GM21360 (cell line): Measurements from ENCODE around the gene HDAC1.

Experiments
- ATAC-seq: cut with Tn5 transposase; IDR thresholded peaks from one replicate; pipeline ENCODE4 v1.9.1; 2021; ENCODE audit warnings: mild to moderate bottlenecking, moderate library complexity; ENCODE audit not compliant: unreplicated experiment

HDAC1 gene

DNA sequence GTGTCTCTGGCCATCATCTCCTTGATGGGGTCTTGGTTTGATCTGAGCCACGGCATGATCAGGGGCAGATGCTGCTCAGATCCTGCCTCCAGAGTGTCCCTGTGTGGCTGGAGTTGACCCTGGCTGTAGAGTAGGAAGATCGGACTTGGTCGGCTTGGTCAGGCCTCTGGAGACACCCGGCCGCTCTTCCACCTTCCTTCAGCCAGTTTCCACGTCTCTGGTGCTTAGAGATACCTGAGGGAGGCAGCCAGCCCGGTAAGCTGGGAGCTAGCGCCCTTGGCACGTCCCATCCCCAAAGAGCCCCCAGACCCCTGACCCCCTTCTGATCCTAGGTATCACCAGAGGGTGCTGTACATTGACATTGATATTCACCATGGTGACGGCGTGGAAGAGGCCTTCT, 35.3 kb downstream of the HDAC1 start:
- ATAC-seq = no peak

DNA sequence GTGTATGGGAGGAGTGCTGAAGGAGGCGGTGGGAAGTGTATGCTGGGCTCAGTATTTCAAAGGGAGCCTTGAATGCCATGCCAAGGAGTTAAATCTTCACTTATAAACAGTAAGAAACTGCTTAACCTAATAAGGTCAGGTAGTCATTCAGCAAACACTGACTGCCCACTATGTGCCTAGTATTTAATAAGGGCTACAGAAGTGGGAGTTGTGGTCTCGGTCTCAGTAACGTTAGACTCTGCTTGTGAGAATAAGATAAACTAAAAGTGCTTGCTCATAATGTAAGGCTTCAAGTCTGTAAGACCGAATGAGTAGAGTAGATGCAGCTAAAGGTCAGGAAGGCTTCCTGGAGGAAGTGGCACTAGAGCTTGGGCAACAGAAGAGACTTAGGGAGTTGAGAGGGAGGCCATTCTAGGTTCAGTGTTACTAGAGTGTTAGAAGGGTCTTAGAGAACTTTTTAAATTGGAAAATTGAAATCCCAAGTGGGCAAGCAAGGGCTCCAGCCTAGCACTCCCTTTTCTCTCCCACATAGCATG, 38.1 kb downstream of the HDAC1 start:
- ATAC-seq = no peak

DNA sequence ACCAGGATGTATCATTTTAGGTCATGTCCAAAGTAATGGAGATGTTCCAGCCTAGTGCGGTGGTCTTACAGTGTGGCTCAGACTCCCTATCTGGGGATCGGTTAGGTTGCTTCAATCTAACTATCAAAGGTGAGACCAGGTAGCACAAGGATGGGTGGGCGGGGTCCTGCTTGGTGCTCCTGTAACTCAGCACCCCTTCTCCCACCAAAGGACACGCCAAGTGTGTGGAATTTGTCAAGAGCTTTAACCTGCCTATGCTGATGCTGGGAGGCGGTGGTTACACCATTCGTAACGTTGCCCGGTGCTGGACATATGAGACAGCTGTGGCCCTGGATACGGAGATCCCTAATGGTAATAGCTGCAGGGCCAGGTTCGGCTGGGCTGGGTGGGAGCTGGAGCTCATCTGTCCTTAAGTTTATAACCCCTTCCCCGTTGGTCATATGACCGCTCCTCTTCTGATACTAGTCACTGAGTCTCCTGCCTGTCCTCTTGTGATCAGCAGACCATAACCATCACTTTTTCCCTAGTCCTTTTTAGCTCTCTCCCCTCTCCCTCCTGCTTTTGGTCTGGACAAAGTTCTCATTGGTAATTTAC, 38.8 kb downstream of the HDAC1 start:
- ATAC-seq = no peak

- no peak for ATAC-seq
Observed at GRCh38 chr1:32331549-32331948, 39.7 kb downstream of the HDAC1 start.

DNA sequence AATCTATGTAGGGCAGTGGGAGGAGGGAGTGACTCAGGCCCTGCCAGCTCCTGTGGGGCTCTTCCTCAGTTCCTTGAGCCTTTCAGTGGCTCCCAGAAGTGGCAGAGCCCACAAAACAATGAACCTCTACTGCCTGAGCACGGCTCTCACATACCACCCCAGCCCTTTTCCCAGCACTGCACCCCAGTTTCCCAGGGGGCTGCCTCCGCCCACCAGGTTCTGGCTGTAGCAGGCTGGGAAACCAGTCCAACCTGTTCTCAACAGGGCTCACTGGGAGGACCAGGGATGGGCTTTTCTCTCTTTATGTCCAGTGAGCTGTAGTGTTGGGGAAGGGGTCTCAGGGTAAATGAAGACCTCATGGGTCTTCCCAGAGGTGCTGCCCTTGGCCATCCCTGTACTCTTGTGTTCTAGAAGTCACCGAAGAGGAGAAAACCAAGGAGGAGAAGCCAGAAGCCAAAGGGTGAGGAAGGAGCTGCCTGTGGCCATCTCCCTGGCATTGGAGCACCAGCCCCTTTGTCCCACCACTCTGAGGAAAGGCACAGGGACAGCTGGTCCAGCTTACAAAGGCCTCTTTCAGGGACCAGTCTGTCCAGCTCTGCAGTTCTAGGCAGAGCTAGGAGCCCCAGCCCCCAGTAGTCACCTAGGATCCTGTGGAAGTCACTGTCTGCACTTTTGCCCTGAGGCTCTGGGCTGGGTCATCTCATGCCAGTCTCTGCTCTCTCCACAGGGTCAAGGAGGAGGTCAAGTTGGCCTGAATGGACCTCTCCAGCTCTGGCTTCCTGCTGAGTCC, 40.6 kb downstream of the HDAC1 start:
- ATAC-seq = no peak

DNA sequence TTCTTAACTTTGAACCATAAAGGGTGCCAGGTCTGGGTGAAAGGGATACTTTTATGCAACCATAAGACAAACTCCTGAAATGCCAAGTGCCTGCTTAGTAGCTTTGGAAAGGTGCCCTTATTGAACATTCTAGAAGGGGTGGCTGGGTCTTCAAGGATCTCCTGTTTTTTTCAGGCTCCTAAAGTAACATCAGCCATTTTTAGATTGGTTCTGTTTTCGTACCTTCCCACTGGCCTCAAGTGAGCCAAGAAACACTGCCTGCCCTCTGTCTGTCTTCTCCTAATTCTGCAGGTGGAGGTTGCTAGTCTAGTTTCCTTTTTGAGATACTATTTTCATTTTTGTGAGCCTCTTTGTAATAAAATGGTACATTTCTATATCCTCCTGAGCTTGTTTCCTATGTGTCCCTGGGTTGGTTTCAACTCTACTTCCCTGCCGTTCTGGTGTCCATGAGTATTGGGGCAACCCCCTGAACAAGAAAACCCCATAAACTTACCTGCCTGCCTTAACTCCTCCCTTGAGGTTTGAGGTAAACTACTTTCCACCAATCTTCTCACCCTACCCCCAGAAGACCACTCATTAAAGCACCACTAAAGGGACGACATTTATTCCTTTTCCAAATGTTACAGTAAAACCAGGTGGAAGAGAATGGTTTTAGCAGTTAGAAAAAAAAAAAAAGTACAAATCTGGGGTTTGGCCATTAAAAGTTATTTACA, 41.5 kb downstream of the HDAC1 start:
- no peak for ATAC-seq

DNA sequence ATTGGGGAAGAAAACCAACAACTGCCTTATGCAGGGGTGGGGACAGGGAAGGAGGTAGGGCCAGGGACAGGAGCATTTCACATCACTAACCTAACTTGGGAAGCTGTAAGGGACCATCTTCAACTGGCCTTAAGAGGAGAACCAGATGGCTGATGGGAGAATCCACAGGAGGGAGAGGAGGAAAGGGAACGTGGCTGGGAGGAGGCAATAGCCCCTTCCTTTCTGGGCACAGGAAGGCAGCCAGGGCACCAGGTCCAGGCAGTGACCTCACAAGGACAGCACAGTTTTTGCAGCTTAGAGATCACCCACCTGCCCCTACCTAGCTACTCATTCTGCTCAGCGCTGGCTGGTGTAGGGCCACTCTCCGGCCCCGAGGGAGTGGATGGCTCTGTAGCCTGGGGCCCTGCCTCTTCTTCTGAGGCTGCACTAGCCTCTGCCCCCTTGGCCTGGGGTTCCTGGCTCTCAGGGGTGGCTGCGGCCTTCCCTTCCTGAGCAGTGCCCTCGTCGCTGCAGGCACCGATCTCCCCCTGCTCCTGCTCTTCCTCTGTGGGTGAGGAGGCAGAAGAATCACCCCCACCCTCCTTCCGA, 42.5 kb downstream of the HDAC1 start:
- no peak for ATAC-seq

DNA sequence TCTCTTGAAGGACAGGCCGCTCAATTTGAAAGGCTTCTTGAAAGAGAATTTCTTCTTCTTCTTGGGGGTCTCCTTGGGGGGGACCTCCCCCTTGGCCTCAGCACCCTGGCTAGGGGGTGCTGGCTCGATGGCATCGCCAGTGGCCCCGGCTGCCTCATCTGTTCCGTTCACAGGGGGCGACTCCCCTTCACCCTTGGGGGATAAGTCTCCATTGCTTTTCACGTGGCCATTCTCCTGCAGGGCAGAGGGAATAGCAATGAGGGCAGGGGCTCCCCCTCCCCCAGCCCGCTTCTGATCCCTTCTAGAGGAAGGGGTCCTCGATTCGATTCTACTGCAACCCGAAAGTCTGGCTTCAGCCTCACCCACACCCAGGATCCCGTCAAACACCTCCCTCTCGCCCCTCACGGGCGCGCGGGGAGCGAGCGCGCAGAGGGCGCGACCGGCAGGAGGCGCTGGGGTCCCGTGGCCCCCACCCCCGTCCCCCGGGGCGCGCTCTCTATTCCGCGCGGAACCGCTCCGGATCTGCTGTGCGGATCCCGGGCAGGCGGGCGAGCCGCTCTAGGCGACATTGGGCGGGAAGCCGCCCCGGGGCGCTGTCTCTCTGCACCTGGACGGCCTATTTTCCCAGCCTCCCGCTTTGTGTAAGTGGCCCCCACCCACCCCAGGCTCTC, 43.1 kb downstream of the HDAC1 start:
- peak; percentile 22 for ATAC-seq

GRCh38 chr1:32335535-32335789, 43.6 kb downstream of the HDAC1 start:
- peak; percentile 2 for ATAC-seq

GRCh38 chr1:32335790-32336590, 44.1 kb downstream of the HDAC1 start, which contains the start of gene MARCKSL1:
MARCKSL1 (minus strand) TSS chr1:32336233; CDS start chr1:32336033, 200 bp downstream.
- peak; percentile 37 for ATAC-seq

GRCh38 chr1:32336591-32336932, 44.7 kb downstream of the HDAC1 start:
- ATAC-seq = no peak

DNA sequence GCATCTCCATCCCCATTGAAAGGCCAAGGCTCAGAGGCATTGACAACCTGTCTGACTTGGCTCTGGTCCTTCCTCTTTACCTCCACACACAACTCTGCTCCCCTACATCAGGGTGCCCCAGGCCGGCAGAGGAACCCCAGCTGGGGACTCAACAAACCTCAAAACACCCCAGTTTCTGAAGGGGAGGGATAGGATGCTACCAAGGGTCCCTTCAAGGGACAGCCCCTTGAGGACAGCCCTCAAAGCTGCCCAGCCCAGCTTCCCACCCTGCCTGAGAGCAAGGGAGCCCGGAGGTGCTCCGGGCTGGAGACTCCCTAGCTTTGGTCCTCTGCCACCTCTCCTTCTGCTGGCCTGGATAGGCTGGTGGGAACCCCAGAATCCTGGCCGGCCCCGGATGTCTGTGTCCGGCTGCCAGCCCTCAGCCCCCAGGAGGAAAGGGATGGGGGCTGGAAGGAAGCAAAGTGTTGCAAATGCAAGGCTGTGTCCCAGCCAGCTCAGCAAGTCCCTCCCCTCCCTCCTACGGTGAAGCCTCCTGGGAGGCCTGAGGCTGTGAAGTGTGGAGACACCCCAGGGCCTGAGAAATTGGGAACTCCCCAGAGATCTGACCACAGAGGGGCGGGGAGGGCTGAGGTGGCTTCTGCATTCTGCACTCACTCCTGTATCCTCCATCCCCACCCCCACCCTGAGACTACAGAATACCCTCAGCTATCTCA, 45.2 kb downstream of the HDAC1 start:
- ATAC-seq = no peak

DNA sequence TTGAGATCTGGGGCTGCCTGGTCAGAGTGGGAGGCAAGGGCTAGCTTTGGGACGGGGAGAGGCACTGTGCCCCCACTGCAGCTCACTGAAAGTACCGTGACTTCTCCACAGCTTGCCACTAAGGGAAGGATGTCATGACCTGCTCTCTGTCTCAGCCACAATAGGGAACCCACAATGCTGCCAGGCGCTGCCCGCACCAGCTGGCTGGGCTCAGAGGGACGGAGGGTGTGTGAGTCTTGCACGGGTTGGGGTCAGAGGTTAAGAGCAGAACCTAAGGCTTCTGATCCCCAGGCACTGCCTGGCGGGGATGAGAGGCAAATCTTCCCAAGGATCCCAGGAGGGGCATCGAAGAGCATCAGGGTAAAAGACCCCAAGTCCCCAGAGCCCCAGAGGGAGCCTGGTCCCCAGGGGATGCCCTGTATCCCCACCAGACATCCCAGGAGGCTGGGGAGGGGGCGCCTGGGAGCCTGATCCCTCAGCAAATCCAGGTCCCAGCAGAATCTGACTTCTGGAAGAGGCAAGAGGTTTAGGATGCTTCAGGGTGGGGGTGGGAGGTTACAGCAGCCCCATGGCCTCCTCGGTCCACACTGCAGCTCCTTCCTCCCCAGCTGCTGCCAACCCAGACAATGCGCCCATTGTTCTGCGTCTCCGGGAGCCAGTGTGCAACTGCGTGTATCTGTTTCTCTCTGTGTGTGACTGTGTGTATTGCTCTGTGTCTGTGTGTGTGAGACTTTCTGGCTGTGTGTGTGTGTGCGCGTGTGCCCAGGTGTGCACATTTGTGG, 46.2 kb downstream of the HDAC1 start:
- no peak for ATAC-seq

DNA sequence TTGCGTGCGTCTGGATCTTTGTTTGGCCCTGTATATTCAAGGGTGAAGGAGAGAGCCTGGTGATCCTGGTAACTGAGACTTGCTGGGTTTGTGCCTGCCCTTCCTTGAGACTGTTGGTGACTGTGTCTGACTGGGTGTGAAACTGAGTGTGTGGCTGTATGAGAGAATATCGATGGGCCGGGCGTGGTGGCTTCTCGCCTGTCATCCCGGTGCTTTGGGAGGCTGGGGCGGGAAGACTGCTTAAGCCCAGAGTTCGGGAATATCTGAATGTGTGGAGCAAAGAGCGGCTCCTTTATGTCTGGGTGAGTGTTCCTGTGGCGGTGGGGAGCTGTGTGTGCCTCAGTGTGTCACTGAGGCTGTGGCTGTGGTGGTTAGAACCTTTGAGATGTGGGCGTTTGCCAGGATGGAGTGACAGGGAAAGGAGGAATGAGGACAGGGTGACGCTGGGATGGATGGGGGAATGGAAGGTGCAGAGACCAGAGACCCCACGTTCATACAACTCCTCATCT, 46.8 kb downstream of the HDAC1 start:
- no peak for ATAC-seq

GRCh38 chr1:32339363-32339978, 47.6 kb downstream of the HDAC1 start:
- no peak for ATAC-seq

- ATAC-seq = no peak
Observed at GRCh38 chr1:32341186-32341757, 49.4 kb downstream of the HDAC1 start.

DNA sequence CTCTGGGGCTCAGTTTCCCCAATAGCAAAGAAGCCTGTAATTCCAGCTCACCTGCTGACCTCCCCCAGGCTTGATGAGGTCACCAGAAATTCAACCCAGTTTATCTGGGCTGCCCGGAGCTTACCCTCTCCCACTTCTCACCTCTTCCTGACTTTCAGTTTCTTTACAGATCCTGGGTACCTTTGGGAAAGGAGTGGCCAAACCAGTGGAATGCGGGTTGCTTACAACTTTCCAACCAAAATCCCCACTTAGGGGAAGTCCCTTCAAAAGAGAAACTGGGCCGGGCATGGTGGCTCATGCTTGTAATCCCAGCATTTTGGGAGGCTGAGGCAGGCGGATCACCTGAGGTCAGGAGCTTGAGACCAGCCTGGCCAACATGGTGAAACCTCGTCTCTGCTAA, 50.1 kb downstream of the HDAC1 start:
- ATAC-seq = no peak

DNA sequence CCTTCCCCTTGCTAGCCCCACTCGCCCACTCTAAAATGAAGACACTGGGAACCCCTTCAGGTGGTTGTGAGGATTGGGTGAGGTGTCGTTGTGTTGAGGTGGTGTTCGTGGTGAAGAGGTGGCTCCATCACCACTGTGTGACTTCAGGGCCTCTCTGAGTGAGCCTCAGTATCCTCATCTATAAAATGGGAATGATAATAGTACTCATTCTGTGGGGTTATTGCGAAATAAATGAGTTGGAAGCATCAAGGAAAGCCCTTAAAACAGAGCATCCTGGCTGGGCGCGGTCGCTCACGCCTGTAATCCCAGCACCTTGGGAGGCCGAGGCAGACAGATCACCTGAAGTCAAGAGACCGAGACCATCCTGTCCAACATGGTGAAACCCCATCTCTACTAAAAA, 50.8 kb downstream of the HDAC1 start:
- ATAC-seq = no peak
